NCI-H345 treated with DMSO at 0.1 percent for 48 hours (cell line): Measurements from ENCODE around the gene FAM107B.
A peak's percentile ranks its signal among the peaks of the same experiment; 100 is the strongest.
"Not testable (repeated sequence)": the region's sequence is repeated elsewhere in the genome, so short reads cannot be mapped to it uniquely, and the experiment has no call there.

Experiments
- DNase-seq: peaks from one replicate; lab custom pipeline; 2025; ENCODE audit not compliant: unreplicated experiment; lab: John Stamatoyannopoulos, UW

FAM107B gene

GRCh38 chr10:14696821-14697220 is 77.9 kb downstream of the FAM107B start:
- no peak for DNase-seq

- no peak for DNase-seq
Measured at GRCh38 chr10:14695847-14696480, 78.7 kb downstream of the FAM107B start.

- no peak for DNase-seq
Measured at GRCh38 chr10:14693891-14694290, 80.8 kb downstream of the FAM107B start.

- no peak for DNase-seq
Measured at GRCh38 chr10:14692344-14693076, 82.2 kb downstream of the FAM107B start.

GRCh38 chr10:14691359-14691758 is 83.3 kb downstream of the FAM107B start:
- DNase-seq: no peak

GRCh38 chr10:14688606-14689005 is 86.1 kb downstream of the FAM107B start:
- DNase-seq: no peak

- not testable (repeated sequence) for DNase-seq
Measured at GRCh38 chr10:14688189-14688588, 86.5 kb downstream of the FAM107B start.

GRCh38 chr10:14687340-14687739 is 87.4 kb downstream of the FAM107B start:
- DNase-seq: peak; percentile 85

GRCh38 chr10:14686356-14686755 is 88.3 kb downstream of the FAM107B start:
- DNase-seq: no peak

GRCh38 chr10:14684354-14684753 is 90.3 kb downstream of the FAM107B start:
- no peak for DNase-seq

GRCh38 chr10:14683256-14683655 is 91.4 kb downstream of the FAM107B start:
- DNase-seq: no peak

- DNase-seq: no peak
Measured at GRCh38 chr10:14681802-14682201, 92.9 kb downstream of the FAM107B start.

- DNase-seq: no peak
Measured at GRCh38 chr10:14681305-14681704, 93.4 kb downstream of the FAM107B start.

GRCh38 chr10:14678637-14679036 is 96.1 kb downstream of the FAM107B start:
- no peak for DNase-seq

- no peak for DNase-seq
Measured at GRCh38 chr10:14676732-14677131, 98.0 kb downstream of the FAM107B start.

- DNase-seq: no peak
Measured at GRCh38 chr10:14674376-14675050, 100.2 kb downstream of the FAM107B start.

- no peak for DNase-seq
Measured at GRCh38 chr10:14673189-14673861, 101.4 kb downstream of the FAM107B start.

GRCh38 chr10:14671386-14671831 is 103.3 kb downstream of the FAM107B start:
- DNase-seq: no peak

GRCh38 chr10:14670551-14671240 is 104.0 kb downstream of the FAM107B start:
- DNase-seq: no peak

GRCh38 chr10:14669576-14669975 is 105.1 kb downstream of the FAM107B start:
- DNase-seq: no peak

- no peak for DNase-seq
Measured at GRCh38 chr10:14667781-14668180, 106.9 kb downstream of the FAM107B start.
